IPS DF 4.7 (cell line): Measurements from ENCODE around the gene PDE4D.

ENCODE experiments used
- DNase-seq: peaks from one replicate; pipeline ENCODE4 v3.0.0-alpha.2; 2013; ENCODE audit warnings: low spot score; ENCODE audit errors: extremely low read depth

Gene PDE4D

GRCh38 chr5:59838989-59839388, 54.5 kb downstream of the PDE4D start:
- no peak for DNase-seq

DNA sequence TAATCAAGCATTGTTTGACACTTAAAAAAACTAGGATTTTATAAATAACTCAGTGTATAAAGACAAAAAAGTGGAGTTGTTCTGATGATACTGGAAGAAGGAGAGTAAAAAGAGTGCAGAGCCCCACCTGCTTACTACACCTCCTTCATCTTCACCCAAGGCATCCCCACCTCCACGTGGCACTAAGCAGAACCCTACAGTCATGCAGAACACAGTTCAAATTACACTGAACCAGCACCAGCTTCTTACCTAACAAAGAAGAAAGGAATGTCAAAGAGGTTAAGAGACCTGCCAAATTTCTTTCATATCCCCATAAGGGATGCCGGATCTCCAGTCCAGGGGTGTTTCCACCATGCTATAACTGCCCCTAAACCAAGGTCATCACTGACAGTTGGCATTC, 55.5 kb downstream of the PDE4D start:
- DNase-seq, result no peak

- no peak for DNase-seq
Observed at GRCh38 chr5:59837071-59837470, 56.5 kb downstream of the PDE4D start.

DNA sequence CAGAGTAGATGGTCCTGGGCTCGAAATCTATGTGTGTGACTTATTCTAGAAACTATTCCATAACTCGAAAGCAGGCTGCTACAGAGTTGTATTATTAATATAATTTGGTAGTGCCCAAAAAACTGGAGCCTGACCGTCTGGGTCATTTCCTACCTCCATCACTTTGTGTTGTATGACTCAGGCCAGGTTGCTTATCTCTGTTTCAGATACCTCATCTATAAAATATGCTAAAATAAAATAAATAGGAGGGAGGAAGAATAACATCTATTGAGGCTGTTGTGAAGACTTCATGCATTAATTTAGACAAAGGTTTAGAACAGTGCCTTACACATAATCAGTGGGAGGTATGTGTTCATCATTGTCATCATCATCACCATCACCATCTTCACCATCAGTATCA, 57.7 kb downstream of the PDE4D start:
- no peak for DNase-seq

DNA sequence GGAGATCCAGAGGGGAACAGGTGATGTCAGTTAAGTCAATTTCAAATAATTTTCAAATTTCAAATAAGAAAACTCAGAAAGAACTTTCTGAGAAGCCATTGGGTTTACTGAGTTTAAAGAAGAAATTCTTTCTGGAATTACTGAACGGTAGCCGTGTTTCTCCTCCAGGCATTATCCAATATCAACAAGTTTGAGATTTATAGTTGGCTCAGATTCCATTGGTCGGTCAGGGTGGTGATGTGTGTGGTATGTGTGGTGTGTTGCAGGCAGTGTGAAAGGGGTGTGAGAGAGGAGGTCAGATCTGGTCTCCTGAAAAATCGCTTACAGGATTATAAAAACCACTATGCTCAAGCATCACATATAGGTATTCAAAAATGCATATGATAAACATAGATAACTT, 60.1 kb downstream of the PDE4D start:
- DNase-seq, result no peak

DNA sequence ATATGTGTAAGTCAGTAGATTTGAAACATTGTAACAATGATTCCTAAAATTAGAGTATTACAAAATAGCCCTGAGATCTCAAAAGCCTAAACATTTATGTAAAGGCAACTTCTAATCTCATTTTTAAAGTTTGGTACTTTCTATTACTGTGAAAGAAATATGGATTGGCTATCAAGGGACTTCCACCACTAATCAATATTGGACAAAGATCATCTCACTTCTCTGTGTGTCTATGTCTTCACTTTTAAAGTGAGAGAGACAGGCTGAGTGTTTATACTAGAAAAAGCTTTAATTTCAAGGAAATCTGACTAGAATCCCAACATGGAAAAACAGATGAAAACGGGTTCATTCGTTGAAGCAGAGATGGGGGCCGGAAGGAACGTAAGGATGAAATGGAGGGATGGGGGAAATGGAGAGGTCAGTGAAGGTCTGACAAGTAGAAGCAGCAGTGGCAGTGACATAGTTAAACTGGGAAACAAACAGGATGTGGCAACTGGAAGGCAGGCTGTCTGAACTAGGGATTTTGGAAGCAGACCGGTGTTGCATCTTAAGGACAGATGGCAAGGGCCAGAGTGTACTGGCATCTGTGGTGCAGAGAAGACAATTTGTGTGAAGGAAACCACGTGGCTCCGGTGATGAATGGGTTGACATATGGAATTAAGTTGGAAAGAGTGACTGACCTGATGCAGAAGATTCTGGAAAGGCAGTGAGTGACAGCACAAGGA, 60.8 kb downstream of the PDE4D start:
- DNase-seq, result no peak

- no peak for DNase-seq
Observed at GRCh38 chr5:59831326-59832010, 62.1 kb downstream of the PDE4D start.

DNA sequence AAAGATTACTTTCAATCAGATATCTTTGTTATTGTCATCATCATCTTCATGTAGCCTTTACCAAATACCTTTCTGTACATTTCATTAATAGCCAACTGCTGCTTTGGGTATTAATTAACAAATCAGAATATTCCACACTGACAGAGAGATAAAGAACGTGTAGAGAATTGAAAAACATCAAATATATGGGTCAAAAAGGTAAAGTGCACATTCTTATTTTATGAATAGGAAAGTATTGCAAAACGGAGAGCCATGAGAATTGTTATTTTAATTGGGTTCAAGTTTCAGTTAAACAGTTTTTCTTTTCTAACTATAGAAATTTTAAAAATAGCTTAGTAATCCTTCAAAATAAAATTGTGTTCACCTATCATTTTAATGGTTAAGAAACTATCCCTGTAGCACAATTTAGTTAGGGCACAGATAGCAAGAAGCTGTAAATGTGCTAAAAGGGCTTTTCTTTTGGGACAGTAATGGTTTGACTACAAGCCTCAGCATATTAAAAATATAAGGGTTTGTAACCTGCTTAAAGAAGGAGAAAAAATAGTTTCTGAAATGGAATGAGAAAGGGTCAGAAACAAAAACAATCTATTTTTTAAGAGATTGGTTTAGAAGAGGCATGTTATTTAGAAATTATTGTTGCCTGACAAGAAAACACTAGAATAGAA, 62.9 kb downstream of the PDE4D start:
- no peak for DNase-seq

- DNase-seq, result no peak
Observed at GRCh38 chr5:59829922-59830321, 63.6 kb downstream of the PDE4D start.

DNA sequence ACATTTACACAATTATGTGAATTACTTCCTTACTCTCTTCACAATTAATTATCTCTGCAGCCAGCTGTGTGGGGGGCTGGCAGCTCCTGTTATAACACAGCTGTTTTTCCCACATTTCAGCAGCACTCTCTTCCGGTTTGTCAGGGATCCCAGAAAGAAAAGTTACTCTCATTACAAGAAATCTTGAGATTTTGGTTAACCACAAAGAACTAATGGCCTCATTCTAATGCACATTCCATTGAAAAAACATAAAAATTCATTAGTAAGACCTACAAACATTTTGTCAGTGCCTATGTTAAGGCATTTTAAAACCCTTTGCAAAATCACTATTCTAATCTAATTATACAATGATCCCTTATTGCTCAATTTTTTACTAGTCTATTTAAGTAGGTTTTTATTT, 64.1 kb downstream of the PDE4D start:
- DNase-seq, result no peak

- DNase-seq, result no peak
Observed at GRCh38 chr5:59828623-59829022, 64.9 kb downstream of the PDE4D start.

DNA sequence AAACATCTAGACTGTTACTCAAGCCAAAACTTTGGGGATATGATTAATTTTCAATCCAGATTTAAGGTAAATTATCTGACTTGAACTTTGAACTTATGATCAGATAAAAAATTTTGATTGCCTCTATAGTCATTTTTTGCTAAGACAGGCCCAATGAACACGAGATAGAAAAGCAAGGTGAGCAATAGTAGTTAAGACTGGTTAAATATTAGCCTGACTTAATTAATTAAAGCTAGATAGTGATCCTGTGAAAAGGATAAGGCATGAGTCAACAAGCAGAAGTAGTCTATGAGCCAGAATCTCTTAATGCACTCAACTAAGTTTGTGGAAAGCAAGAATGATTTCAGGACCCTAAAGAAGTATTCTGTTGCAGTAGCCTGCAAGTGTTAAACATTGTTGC, 66.5 kb downstream of the PDE4D start:
- no peak for DNase-seq

- DNase-seq, result no peak
Observed at GRCh38 chr5:59823420-59823819, 70.1 kb downstream of the PDE4D start.

DNA sequence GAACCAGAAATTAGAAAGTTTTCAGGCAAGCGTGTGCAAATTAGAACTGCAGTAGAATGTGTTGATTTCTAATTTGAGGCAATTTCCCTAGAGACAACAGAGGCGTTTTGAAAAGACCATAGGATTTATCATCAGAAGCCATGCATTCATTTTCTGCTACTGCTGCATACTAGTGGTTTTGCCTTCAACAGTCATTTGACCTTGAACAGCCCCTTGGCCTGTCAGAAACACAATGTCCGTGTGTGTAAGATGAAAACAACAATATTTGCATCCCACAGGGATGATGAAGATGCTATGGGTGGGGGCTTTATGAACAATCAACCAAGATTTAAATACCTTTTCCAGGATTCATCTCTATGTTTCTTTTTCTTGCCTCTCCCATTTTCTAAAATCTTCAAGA, 73.7 kb downstream of the PDE4D start:
- DNase-seq, result no peak

DNA sequence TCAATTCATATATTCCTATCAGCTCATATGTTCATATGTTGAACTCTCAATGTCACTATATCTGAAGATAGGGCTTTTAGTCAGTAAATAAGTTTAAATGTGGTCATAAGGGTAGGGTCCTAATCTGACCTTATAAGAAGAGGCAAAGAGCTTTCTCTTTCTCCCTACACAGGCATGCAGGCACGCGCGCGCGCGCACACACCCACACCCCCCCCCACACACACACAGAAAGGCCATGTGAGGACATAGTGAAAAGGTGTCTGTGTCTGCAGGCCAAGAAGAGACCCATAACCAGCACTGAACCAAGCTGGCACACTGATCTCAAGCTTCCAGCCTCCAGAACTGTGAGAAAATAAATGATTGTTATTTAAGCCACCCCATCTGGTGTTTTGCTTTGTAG, 76.0 kb downstream of the PDE4D start:
- no peak for DNase-seq

DNA sequence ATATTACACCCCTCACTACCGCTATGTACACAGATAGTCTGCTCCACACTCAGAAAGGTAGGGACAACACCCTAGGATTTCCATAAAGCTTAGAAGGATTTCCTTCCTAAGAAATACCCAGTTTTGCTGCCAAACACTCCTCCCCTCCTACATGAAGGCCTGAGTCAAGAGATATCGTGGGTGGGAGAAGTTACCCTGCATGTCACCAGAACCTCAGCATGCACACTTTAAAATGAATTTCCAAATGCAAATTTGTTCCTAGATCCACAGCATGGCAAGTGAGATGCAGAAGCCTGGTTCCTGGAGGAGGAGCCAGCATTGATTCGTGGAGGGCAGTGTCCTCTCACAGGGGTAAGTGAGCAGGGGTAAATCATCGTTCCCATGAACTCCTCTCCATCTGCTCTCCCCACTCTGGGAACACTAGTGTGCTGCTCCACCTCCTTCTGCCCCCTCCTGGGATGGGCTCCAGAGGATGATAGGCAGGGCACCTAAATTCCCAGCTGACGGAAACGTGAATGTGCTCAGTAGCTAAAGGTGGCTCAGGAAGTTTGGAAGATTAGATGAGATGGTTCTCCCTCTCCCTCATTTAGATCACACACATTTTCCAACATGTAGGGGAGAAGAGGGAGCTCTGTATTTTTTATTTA, 76.7 kb downstream of the PDE4D start:
- DNase-seq, result no peak

GRCh38 chr5:59814537-59814872, 79.0 kb downstream of the PDE4D start:
- DNase-seq, result no peak

DNA sequence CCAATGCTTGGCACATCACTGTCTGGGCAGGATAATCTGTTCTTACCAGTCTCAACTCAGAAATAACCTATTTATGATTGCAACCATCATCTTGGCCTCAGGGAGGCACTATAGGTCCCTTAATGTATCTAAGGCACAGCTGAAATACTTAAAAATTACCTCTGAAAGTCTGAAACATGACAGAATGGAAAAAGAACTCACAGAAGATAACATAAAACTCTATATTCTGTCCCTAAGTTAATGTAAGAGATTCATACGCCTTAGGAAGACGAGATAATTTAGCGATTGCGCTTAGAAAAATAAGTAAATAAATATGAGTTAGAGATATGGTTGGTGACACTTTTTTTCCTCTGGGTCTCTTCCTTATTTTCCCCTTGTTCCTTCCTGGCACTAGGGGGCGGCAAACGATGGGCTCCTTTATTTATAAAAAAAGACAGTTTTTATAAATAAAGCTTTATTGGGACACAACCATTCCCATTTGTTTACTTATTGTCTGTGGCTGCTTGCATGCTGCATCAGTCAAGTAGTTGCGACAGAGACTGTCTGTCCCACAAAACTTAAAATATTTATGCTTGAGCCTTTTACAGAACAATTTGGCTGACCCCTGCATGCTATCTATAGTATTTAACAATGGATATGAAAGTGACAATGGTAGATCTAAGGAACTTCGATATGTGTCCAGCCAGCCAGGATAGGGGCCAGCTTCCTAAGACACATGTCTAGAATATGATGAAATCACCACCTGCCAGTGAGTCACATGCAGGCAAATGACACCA, 79.6 kb downstream of the PDE4D start:
- DNase-seq, result peak; percentile 51

- peak; percentile 41 for DNase-seq
Observed at GRCh38 chr5:59810041-59810440, 83.5 kb downstream of the PDE4D start.

DNA sequence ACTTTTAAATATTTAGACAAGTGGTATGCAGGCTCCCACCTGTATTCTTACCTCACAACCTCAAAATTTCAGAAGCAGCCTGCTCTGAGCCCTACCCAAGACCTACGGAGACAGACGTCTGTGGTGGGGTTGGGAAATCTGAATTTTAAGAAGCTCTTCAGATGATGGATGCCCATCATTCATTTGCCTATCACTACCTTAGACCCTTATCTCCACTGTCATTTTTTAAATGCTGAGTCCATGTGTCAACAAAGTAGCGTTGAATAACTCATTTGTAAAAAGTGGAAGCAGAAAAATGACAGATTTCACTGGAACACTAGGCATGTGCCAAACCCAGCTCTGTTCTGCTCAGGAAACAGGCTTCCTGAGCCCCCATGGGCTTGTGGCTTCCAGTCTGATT, 85.7 kb downstream of the PDE4D start:
- DNase-seq, result no peak

GRCh38 chr5:59800347-59800893, 93.1 kb downstream of the PDE4D start:
- DNase-seq, result no peak
